Fibroblast of villous mesenchyme (primary cell): ENCODE measurements around the gene INTS15. TPM values are rescaled to one million over a fixed set of nuclear protein-coding genes. Genes with fewer than 3 reads are reported as not detected.
A peak's percentile ranks its signal among the peaks of the same experiment; 100 is the strongest.
"Not testable (repeated sequence)": the region's sequence is repeated elsewhere in the genome, so short reads cannot be mapped to it uniquely, and the experiment has no call there.

Experiments used
- DNase-seq: peaks from one replicate; pipeline ENCODE4 v3.0.0-alpha.2; 2010; ENCODE audit warnings: low read depth
- H3K4me3 ChIP-seq: 2 replicates; pipeline ENCODE4 v1.5.1; 2011; ENCODE audit warnings: low read depth, mild to moderate bottlenecking, low read length
- CTCF ChIP-seq: IDR thresholded peaks from 2 replicates; pipeline ENCODE4 v1.5.1; 2012; ENCODE audit warnings: low read depth, mild to moderate bottlenecking, low read length; ENCODE audit not compliant: insufficient read depth
- total RNA-seq: library from RNA; depleted of rRNA; stranded (reverse); fragments of >200 nt; gene quantifications from 2 replicates; pipeline ENCODE4 v1.2.3, GENCODE V29; 2012

Gene INTS15
- total RNA-seq, 1 donor = 16.4 TPM

GRCh38 chr7:6630007-6630849 lies 40.4 kb downstream of the INTS15 start:
- DNase-seq = no peak
- no peak for TF ChIP-seq CTCF
- H3K4me3 ChIP-seq = no peak overlapping the region

GRCh38 chr7:6631605-6632004 lies 41.8 kb downstream of the INTS15 start:
- H3K4me3 ChIP-seq = no peak overlapping the region
- TF ChIP-seq CTCF = no peak
- no peak for DNase-seq

- H3K4me3 ChIP-seq = no peak overlapping the region
- no peak for DNase-seq
- TF ChIP-seq CTCF = no peak
Observed at GRCh38 chr7:6634021-6634420, 44.2 kb downstream of the INTS15 start.

GRCh38 chr7:6634971-6635370 lies 45.1 kb downstream of the INTS15 start:
- not testable (repeated sequence) for H3K4me3 ChIP-seq

GRCh38 chr7:6636741-6637543 lies 47.1 kb downstream of the INTS15 start, which contains the start of gene ZNF316:
ZNF316 (plus strand) TSS chr7:6637318; CDS start chr7:6642410, 5,092 bp downstream.
- TF ChIP-seq CTCF = no peak

More at GRCh38 chr7:6634971-6635370, 45.1 kb downstream of the INTS15 start:
- not testable (repeated sequence) for DNase-seq

GRCh38 chr7:6637544-6638229 lies 47.9 kb downstream of the INTS15 start:
- TF ChIP-seq CTCF = peak; percentile 12
- peak; percentile 15 for DNase-seq
- H3K4me3 ChIP-seq = peak overlapping the region; percentile 74

More at GRCh38 chr7:6636741-6637543, 47.1 kb downstream of the INTS15 start, which contains the start of gene ZNF316:
- H3K4me3 ChIP-seq = peak within 1 kb of the TSS; percentile 74
- DNase-seq = peak; percentile 55
